HG03039 (cell line): ENCODE results near the gene KAZN.

Experiments
- ATAC-seq: cut with Tn5 transposase; IDR thresholded peaks from one replicate; pipeline ENCODE4 v1.9.1; 2021; ENCODE audit warnings: mild to moderate bottlenecking, moderate library complexity; ENCODE audit not compliant: unreplicated experiment

KAZN gene

DNA sequence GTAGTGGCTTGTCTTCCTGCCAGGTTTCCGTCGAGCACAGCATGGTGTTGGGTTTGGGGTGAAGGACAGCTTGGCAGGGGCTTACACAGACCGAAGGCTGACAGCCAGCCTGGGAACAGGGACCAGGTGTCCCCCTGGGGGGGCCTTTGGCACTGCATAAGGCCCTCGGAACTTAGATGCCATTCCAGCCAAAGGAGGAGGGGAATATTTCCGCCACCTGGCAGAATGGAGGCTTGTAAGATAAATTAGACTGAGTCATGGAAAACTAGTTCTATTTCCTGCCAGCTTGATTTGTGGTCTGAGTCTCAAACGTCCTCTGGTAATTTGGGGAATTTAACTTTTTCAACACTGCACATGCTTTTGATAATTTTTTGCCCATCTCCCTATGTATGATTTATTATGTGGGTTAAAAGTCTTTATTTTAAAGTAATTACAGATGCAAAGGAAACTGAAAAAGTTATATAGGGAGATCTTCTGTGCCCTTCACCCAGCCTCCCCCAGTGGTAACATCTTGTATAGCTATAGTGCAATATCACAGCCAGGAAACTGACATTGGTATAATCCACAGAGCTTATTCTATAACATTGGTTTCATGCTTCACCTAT, 543.6 kb downstream of the KAZN start:
- ATAC-seq, result no peak

DNA sequence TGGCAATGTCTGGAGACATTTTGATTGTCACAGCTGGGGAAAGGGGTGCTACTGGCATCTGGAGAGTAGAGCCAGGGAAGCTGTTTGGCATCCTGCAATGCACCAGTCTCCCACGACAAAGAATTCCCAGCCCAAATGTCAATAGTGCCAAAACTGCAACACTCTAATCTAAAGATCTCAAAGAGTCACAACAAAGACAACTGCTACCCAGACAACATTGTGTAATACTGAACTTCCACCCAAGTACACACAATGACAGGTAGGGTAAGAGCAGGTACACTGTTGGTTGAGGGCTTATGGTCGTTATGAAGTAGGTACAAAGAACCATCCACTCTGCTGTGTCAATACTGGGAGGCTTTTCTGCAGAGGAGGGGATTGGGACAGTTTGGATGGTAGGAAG, 546.8 kb downstream of the KAZN start:
- no peak for ATAC-seq

DNA sequence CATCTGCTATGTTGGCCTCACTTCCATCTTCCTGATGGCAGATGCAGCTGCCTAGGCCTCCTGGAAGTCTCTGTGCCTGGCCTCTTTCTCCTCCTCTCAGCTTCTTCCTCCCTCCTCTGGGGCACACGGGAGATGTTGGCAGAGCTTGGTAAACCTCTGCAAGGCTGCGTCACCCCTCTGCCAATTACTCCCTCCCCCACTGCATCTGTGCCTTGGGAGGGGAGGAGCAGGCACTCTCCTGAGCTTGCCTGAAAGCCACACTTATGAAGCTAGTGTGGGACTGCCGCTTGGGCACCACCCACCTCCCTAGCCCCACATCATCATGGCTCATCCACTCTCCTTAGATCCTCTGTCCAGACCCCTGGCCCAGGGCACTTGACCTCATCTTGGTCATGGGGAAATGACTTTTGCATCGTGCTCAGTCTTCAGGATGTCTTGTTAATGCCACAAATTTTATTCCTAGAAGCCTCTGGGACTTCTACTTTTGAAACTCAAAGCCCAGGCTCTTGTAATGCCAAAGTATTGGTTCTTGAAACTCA, 547.7 kb downstream of the KAZN start:
- ATAC-seq, result no peak

DNA sequence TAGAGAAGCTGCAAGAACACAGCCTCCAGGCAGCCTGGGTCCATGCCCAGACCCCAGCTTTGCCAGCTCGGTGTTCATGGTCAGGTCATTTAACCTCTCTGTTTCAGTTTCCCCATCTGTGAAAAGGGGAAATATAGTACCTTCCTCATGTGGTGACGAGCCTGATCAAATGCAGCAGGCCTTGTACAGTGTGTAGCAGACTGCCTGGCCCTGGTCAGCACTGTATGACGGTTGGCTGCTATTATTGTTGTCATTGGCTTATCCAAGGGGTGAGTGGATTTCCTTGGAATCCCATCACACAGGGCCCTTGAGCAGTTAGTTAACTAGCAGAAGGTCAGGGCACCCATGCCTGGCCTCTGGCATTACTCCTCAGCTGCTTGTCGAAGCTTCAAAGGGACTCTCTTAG, 548.5 kb downstream of the KAZN start:
- ATAC-seq, result no peak

DNA sequence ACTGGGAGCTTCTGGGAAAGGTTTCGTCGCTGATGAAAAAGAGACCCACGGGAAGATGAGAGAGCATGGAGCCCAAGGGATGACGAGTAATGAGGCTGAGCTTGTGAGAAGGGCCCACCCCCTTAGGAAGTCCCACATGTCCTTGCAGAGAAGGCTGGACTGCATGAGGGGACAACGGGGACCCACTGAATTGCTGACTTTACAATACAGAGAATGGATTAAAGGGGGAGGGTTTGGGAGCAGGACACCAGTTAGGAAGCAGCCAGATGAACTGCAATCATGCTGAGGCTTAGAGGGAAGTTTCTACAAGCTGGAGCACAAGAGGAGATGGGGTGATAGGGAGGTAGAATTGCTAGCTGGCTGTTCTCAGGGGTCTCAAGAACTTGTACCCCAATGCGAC, 549.5 kb downstream of the KAZN start:
- no peak for ATAC-seq

DNA sequence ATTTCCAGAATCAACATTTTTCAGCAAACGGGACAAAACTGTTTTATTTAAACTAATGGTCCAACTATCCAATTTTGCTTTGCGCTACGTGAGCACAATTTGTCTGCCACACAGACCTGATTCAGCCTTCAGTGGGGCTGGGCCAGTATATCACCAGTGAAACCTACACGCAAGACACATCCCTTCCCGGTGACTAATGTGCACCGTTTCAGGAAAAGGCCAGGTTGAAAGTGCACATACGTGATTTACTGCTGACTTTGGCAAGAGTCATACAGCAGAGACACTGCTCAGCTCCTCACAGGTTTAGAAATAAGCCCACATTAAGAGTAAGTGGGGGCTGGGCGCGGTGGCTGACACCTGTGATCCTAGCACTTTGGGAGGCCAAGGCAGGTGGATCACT, 550.0 kb downstream of the KAZN start:
- ATAC-seq, result no peak

DNA sequence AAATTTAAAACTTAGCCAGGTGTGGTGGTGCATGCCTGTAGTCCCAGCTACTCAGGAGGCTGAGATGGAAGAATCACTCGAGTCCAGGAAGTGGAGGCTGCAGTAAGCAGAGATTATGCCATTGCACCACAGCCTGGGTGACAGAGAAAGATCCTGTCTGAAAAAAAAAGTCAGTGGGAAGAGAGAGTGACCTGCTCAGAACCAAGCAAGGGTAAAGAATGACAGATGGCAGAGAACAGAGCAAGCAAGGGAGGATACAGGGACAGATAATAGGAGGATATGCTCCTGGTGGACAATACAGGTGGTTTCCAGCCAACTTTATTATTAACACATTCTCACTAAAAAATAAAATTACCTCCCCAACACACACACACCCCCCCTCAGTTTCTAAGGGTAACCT, 550.5 kb downstream of the KAZN start:
- no peak for ATAC-seq

DNA sequence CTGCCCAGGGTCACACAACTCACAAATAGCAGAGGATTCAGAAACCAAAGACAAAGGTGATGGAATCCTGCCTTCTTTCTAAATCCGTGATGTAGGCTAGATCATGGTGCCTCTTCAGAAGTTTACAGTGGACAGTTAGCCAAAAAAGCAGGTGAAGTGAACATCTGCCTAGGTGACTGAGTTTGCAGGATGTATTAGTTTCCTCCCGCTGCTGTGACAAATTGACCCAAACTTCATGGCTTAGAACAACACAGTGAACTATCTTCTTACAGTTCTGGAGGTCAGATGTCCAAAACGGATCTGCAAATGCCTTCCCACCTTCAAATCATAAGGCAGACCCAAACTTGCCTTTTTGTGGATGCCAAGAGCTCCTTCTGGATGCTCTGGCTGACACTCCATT, 551.9 kb downstream of the KAZN start:
- ATAC-seq, result no peak

DNA sequence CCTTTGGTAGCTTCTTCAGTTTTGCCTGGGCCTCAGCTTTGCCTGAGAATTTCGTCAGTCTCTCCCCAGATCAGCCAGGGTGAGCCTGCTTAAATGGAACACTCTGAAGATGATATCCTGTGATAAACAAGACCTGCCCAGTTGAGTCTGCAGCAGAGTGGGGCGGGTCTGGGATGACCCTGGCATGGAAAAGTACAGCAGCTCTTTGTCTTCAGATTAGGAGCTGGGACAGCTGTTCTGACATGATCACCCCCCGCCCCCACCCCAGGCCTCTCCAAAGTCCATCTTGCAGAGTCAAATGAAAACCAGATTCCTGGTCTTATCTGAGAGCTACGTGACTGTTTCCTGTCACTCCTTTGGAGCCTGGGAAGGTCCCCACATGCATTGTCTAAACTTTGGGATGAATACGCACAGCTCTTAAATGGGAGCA, 552.9 kb downstream of the KAZN start:
- no peak for ATAC-seq

DNA sequence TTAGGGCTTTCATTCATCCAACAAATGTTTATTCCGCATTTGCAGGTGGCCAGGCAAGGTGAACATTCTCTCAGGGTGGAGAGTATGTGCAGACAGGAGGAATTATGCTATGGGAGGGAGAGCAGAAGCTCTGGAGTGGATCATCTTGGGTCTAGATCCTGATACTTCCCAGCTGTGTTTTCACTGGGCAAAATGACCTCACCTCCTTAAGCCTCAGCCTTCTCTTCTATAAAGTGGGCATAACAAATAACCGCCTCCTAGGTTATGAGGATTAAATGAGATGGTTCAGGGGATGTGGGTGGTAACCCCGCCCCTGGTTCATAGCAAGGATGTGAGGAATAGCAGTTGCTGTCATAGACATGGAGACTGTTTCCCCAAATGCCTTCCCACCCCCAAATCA, 553.4 kb downstream of the KAZN start:
- ATAC-seq, result no peak

DNA sequence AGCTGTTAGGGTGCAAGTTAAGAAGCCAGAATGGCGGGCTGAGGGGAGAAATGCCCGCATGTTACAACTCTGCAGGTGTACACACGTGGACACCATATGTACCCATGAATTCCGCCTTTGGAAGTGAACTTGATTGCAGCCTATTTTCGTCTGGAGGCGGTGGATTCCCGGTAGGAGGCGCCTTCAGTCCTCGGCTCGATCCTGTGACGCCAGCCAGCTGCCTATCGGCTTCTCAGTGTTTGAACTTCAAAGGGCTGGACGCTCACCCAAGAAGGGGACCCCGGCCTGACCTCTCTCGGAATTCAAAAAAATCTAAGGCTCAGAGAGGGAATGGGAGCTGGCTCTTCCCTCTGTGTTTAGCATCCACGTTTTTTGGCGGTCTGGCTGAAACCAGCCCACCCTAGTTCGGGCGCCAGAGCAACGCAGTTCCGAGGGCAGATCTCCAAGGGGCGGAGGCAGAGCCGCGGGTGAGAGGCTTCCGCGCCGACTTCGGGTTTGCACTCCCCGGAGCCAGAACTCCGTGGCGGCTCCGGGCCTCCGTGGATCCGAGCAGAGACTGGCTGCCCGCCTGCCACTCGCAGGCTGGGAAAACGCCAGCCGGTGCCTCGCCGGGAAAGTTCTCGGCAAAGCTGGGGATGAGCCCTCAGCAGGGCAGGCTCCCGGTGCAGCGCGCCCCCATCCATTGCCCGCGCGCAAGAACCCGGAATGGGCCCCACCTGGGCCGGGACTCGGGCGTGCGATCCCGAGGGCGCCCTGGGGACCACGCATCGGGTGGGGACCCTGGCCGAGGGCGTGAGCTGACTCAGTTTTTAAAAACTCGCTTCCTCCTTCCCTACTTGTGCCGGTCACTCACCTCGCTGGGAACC, 554.1 kb downstream of the KAZN start:
- ATAC-seq, result no peak

DNA sequence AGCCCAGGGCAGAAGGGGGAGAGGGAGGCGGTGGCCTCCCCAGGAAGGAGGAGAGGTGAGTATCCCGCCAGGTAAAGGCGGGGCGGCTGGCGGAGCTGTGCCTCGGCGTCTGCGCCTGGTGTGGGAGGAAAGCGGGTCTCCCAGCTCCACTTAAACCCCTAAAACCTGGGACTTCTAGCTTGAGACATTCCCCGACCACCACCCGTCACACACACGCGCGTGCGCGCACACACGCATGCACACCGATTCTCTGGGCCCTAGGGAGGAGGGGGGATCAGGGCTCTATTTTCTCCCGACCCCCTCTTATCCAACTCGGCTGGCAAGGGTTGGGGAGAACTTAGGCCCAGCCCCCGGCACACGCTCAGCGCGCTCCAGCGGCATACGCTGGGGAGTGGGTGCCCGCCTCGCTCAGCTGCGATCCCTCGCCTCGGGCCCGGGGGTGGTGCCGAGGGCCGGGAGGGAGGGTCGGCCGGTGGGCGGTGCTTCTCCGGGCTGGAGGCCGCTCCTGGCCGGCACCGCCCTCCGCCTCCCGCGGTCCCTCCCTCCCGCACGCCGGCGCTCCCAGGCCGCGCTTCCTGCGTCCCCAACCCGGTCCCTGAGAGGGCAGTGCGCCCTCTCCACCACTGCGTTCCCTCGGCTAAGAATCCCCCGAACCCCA, 554.8 kb downstream of the KAZN start, which contains the start of gene TMEM51:
TMEM51 (plus strand) TSS at position 564 of the 658 bp plus-strand sequence. CDS start 61,341 bp downstream, outside the sequence.
- ATAC-seq, result no peak

DNA sequence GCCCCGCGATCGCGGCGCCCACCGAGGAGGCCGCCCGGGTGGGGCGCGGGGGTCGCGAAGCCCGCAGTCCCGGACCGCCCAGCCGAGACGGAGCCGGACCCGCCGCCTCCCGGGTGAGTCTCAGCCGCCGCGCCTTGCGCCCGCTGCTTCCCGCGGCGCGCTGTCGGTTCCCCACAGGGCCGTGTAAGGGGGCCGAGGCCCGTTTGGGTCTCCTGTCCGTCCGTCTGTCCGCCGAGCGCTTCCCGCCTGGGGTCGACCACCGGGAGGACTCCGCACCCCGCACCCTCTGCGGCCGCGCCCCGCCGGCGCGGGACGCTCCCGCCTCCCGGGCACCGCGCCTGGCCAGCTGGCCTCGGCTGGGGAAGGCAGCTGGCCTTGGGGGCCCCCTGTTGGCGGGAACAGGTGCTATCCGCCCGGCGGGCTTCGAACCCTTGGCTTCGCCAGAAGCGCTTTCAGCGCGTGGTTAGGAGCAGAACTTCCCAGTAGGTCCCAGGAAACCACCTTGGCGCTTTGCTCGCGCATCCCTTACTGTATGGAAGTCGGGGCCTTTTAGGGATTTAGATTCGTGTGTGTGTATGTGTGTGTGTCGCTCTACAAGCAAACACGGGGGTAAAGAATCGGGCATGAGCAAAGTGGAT, 555.5 kb downstream of the KAZN start:
- no peak for ATAC-seq

DNA sequence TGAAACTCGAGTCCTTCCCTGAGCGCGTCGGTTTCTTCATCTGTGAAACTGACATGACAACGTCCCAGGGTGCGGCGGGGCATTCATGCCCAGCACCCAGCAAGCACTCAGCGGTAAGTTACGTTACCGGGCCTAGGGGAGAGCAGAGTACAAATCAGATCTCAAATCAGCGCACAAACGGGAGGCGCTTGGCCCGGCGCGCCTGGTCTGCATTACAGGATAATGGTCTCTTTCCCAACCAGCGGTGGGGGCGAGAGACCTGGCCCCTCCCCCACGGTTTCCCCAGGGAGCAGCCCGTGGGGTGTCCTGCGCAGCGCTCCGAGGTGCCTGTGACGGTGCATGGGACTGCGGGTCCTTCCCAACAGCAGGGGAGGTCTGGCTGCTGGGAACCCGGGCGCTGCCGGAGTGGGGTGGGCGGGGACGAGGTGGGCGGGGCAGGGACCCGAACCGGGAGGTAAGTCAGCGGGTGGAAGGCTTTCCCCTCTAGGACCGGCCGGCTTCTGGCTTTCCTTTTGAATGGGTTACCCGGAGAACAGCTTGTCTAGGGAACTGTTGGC, 556.1 kb downstream of the KAZN start:
- ATAC-seq, result no peak

DNA sequence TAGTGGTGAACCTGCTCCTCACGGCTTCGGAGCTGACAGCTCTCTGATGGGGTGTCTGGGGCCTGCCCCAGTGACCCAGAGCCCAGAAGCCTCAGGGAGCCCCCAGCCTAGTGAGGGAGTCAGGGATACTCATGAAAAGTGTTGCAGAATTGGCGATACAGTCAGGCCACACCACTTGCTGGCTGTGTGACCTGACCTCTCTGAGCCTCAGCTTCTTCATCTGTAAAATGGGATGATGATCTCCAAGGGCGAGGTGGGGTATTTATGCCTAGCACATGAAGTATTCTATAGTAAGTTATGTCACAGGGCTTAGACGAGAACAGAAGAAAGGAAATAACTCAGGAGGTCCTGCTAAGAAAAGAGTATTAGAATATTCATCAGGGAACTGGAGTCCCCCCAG, 556.7 kb downstream of the KAZN start:
- no peak for ATAC-seq

DNA sequence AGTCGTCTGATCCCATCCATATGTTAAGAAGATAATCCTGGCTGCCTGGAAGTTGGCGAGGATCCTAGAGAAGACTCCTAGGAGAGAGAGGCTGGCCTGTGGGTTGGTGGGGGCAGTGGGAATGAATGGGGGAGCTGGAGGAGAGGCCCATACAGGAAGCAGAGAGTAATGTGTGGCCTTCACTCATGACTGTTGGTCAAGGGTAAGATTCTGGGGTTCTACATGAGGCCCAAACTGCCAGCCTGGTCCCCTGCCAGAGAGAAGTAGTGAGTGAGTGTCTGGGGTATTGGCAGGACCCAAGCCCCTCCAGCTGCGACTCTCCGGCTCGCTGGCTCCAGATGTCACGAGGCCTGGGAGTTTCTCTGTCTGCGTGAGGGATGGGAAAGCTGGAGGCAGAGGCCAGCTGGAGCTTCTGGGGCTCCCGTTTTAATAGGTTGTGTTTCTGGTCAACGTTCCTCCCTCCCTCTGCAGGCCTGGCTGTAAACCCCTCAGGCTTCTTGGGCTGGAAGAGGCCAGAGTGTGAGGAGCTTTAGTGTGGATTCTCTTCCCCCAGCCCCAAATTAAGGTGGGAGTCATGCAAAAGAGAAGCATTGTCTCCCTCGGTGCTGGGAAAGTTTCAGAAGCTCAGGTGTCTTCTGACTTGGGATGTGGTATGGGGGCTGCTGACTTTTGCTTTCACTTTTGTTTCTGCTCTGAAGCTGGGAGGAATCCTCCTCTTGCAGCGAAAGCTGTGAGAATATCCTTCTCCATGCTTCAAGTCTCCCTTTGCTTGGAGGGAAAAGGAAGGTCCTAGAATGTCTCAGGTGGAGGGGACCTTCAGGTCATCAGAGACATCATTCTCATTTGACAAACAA, 557.6 kb downstream of the KAZN start:
- no peak for ATAC-seq

DNA sequence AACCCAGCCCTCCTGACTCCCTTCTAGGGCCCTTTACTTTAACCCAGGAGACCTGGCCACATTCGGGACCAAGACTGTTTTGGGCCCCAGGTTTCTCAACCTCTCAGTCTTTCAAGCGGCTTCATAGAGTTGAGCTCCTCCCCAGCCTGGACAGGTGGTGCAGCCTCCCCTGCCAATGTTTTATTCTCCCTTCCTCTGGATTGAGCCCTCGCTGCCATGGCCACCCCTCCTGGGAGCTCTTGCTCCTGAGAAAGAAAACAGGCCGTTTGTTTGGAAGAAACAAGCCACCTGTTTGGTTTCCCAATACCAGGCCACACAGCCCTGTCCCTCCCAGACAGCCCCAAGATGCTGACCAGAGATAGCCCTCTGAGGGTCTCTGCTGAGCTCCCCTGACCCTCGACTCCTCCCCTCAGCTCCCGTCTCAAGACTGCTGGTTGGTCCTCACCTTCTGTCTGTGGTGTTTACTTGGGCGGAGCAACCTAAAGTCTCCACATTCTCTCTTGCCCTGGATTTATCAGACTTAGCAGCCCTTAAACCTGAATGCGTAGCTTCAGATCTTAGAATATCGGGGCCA, 558.4 kb downstream of the KAZN start:
- no peak for ATAC-seq

DNA sequence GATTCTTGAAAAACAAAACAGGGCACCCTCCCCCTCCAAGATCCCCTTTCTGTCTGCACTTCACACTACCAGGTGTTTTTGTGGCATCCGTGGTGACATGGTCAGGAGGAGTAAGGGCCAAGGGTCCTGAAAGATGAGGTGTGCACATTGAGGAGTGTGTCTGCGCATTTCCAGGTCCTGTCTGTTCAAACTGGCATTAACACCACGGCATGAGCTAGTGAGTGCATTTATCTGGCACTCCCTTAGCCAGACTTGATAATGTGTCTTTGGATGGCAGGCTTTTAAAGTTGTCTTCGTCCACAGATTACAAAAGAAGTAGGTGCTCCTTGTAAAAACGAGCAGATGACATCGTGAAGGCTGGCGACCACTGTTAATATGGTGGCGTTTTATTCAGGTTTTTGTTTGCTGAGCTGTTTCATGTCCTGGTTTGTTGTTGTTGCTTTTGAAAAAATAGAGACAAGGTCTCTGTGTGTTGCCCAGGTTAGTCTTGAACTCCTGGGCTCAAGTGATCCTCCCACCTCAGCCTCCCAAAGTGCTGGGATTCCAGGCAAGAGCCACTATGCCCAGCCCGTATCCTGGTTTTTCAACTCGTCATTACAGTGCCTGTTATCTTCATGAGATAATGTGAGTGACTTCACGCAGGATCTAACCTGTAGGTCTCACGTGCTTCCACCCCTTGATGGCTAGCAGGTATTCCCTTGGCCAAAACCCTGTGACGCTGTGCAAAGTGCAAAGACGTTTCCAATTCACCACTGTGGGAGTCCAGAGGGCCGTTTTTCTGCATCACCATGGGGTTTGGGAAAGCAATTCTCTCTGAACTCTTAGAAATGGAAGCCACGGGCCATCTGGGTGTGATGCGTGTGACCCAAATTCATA, 559.3 kb downstream of the KAZN start:
- ATAC-seq, result no peak
